Keratinocyte (primary cell): ENCODE measurements around the gene CD36. TPM values are rescaled to one million over a fixed set of nuclear protein-coding genes. Genes with fewer than 3 reads are reported as not detected.

ENCODE experiments used
- DNase-seq: peaks from one replicate; pipeline ENCODE4 v3.0.0-alpha.2; 2011; ENCODE audit warnings: low read depth, missing footprints, low spot score
- FAIRE-seq: peaks from 2 replicates; lab custom pipeline; 2011; peaks lifted over from hg19 to GRCh38; lab: Jason Lieb, UNC
- H2AFZ ChIP-seq: 2 replicates; pipeline ENCODE4 v1.6.0; 2012; ENCODE audit warnings: low read length, control low read depth, inconsistent platforms; ENCODE audit not compliant: control insufficient read depth
- H3K27ac ChIP-seq: 2 replicates; pipeline ENCODE4 v1.5.1; 2011; ENCODE audit warnings: low read length; ENCODE audit not compliant: control insufficient read depth, insufficient read depth
- H3K27me3 ChIP-seq: 3 replicates; pipeline ENCODE4 v1.6.0; 2011; ENCODE audit warnings: low read length; ENCODE audit not compliant: control insufficient read depth, insufficient read depth; ENCODE audit errors: extremely low read depth
- H3K36me3 ChIP-seq, 2 experiments: 2 replicates in 1 of 2; 3 replicates in 1 of 2; pipeline ENCODE4 v1.5.1; 2011; ENCODE audit warnings: low read length in 2 of 2, mild to moderate bottlenecking in 1 of 2; ENCODE audit not compliant: control insufficient read depth in 2 of 2, insufficient read depth in 2 of 2; ENCODE audit errors: extremely low read depth in 1 of 2
- H3K4me1 ChIP-seq: 3 replicates; pipeline ENCODE4 v1.5.1; 2011; ENCODE audit warnings: low read length; ENCODE audit not compliant: control insufficient read depth, insufficient read depth; ENCODE audit errors: extremely low read depth
- H3K4me2 ChIP-seq: 3 replicates; pipeline ENCODE4 v1.6.0; 2011; ENCODE audit warnings: low read depth, low read length; ENCODE audit not compliant: control insufficient read depth, insufficient read depth; ENCODE audit errors: extremely low read depth
- H3K4me3 ChIP-seq, 3 experiments: fragments of 200-600 bp in 1 of 3; sonication (generic) in 1 of 3; 2 replicates in 2 of 3; 3 replicates in 1 of 3; pipeline ENCODE4 v1.5.1; 2011 to 2016; ENCODE audit warnings: low read length in 3 of 3, mild to moderate bottlenecking in 3 of 3, control low read depth in 2 of 3, inconsistent platforms in 1 of 3, low read depth in 1 of 3, mixed read lengths in 1 of 3, mixed run types in 1 of 3, moderate library complexity in 1 of 3; ENCODE audit not compliant: control insufficient read depth in 2 of 3, insufficient read depth in 2 of 3; ENCODE audit errors: extremely low read depth in 1 of 3
- H3K79me2 ChIP-seq: 2 replicates; pipeline ENCODE4 v1.6.0; 2012; ENCODE audit warnings: low read length; ENCODE audit not compliant: control insufficient read depth, insufficient read depth
- H3K9ac ChIP-seq: 3 replicates; pipeline ENCODE4 v1.6.0; 2011; ENCODE audit warnings: low read length; ENCODE audit not compliant: control insufficient read depth, insufficient read depth; ENCODE audit errors: extremely low read depth
- H3K9me1 ChIP-seq: 3 replicates; pipeline ENCODE4 v1.6.0; 2011; ENCODE audit warnings: low read length; ENCODE audit not compliant: control insufficient read depth, insufficient read depth; ENCODE audit errors: extremely low read depth
- H3K9me3 ChIP-seq: 2 replicates; pipeline ENCODE4 v1.5.1; 2012; ENCODE audit warnings: low read depth, low read length; ENCODE audit not compliant: control insufficient read depth
- H4K20me1 ChIP-seq: 3 replicates; pipeline ENCODE4 v1.6.0; 2011; ENCODE audit warnings: low read length; ENCODE audit not compliant: control insufficient read depth, insufficient read depth; ENCODE audit errors: extremely low read depth
- EZH2 ChIP-seq: IDR thresholded peaks from one replicate; pipeline ENCODE4 v1.6.1; 2012; ENCODE audit warnings: inconsistent platforms, mild to moderate bottlenecking, low read length, moderate library complexity
- dilution Hi-C: fragments of 300-500 bp; cut with MboI; formaldehyde crosslinking; loops from one replicate; pipeline ENCODE4 v1.7.0; 2020; ENCODE audit warnings: low sequenced_read_pairs; ENCODE audit not compliant: extremely low pct_ligation_motif_present
- polyA plus RNA-seq, 5 experiments: library from polyadenylated mRNA; depleted of rRNA in 3 of 5; stranded (reverse) in 3 of 5; stranded (forward) in 1 of 5; unstranded in 1 of 5; fragments of >200 nt; gene quantifications; 1 replicate in 1 of 5; 2 replicates in 3 of 5; 3 replicates in 1 of 5; pipeline versions ENCODE4 v1.2.1 to v1.2.3, GENCODE V29; 2011 to 2012; ENCODE audit warnings: missing spikeins in 2 of 5, low read depth in 1 of 5, low replicate concordance in 1 of 5
- TF ChIP-seq, protein P1 (sequence below), 3 experiments: IDR thresholded peaks in 1 of 3; conservative IDR thresholded peaks in 1 of 3; optimal IDR thresholded peaks in 1 of 3; 2 replicates in 2 of 3; 3 replicates in 1 of 3; pipeline versions ENCODE3 to v1.5.1; 2011; ENCODE audit warnings: low read length in 3 of 3, mild to moderate bottlenecking in 3 of 3, moderate library complexity in 2 of 3, control low read depth in 1 of 3, inconsistent platforms in 1 of 3; ENCODE audit not compliant: insufficient read depth in 2 of 3; ENCODE audit errors: extremely low read depth in 1 of 3

The CD36 gene
- polyA plus RNA-seq, 1 donor (not counting 4 experiments of a cell fraction or from before 2014, with no cell fraction given), result 0.59 TPM

DNA sequence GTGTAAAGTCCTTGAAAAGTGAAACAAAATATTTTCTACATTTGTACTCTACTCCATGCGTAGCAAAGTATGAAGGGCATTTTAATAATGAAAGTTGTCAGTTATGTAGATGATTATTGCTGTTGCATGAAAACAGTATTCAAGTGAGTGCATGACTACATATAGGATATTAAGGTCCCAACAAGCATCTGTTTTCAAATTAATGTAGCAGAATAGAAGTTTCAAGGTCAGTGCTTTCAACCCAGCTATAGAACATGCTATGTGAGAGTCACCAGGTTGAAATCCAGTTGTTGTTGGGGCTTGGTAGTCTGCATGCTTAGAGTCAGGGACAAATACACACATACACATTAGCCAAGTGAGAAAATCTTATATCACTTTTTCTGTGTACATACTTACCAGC lies 14.8 kb downstream of the CD36 start:
- DNase-seq (no peak), FAIRE-seq (no peak)
- H3K36me3 ChIP-seq, result no peaks in the 10 kb centered on the region
- H3K9ac ChIP-seq, result no peak overlapping the region
- H3K27me3 ChIP-seq, result no peaks in the 10 kb centered on the region
- no peaks in the 10 kb centered on the region for H3K9me3 ChIP-seq
- no peaks in the 10 kb centered on the region for H3K79me2 ChIP-seq
- H4K20me1 ChIP-seq, result no peaks in the 10 kb centered on the region
- dilution Hi-C loops, result loop anchor here (25.0 kb wide), 1 partner anchor 216 kb away; no protein-coding TSS in a partner anchor
- TF ChIP-seq EZH2, result no peak
- TF ChIP-seq, protein P1, sequence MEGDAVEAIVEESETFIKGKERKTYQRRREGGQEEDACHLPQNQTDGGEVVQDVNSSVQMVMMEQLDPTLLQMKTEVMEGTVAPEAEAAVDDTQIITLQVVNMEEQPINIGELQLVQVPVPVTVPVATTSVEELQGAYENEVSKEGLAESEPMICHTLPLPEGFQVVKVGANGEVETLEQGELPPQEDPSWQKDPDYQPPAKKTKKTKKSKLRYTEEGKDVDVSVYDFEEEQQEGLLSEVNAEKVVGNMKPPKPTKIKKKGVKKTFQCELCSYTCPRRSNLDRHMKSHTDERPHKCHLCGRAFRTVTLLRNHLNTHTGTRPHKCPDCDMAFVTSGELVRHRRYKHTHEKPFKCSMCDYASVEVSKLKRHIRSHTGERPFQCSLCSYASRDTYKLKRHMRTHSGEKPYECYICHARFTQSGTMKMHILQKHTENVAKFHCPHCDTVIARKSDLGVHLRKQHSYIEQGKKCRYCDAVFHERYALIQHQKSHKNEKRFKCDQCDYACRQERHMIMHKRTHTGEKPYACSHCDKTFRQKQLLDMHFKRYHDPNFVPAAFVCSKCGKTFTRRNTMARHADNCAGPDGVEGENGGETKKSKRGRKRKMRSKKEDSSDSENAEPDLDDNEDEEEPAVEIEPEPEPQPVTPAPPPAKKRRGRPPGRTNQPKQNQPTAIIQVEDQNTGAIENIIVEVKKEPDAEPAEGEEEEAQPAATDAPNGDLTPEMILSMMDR (optimal IDR thresholded peaks at IDR 0.05 in 1 of 3, IDR thresholded peaks at IDR 0.05 in 1 of 3, conservative IDR thresholded peaks at IDR 0.05 in 1 of 3; ENCODE audit: extremely low read depth in 1 of 3, insufficient read depth in 2 of 3, low read length in 3 of 3), result no peak
- H2AFZ ChIP-seq, result no peak overlapping the region
- no peak overlapping the region for H3K27ac ChIP-seq
- no peak overlapping the region for H3K4me2 ChIP-seq
- H3K4me3 ChIP-seq, result no peak overlapping the region
- no peaks in the 10 kb centered on the region for H3K4me1 ChIP-seq
- H3K9me1 ChIP-seq, result no peaks in the 10 kb centered on the region

DNA sequence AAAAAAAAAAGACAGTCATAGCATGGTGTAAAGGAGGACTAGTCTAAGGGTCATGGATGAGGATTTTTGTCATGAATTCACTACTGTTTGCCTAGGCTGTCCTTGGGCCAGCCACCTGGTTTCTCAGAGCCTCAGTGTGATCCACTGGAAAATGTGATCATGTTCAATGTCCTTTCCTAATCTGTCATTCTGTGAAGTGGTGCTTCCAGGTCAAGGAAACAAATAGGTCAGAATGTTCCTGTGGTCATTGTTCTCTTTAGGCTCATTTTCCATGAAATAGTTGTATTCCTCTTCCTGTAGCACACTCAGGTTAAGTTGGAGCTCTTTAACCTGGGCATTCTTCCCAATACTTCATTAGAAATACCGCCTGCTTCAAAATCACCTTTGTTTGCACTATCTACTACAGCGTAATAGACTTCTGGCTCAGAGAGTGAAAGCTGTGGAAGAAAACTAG lies 16.5 kb downstream of the CD36 start:
- Histone ChIP-seq H3K79me2 (no peaks in the 10 kb centered on the region), H4K20me1 (no peaks in the 10 kb centered on the region), H3K4me1 (no peaks in the 10 kb centered on the region), H3K27me3 (no peaks in the 10 kb centered on the region), H3K27ac (no peak overlapping the region), H3K4me3 (no peak overlapping the region), H3K9me1 (no peaks in the 10 kb centered on the region), H2AFZ (no peak overlapping the region), H3K9me3 (no peaks in the 10 kb centered on the region), H3K36me3 (no peaks in the 10 kb centered on the region), H3K4me2 (no peak overlapping the region), H3K9ac (no peak overlapping the region)
- dilution Hi-C loops, result loop anchor here (25.0 kb wide), 1 partner anchor 218 kb away; no protein-coding TSS in a partner anchor
- DNase-seq, result no peak
- TF ChIP-seq, protein P1 (optimal IDR thresholded peaks at IDR 0.05 in 1 of 3, IDR thresholded peaks at IDR 0.05 in 1 of 3, conservative IDR thresholded peaks at IDR 0.05 in 1 of 3; ENCODE audit: extremely low read depth in 1 of 3, insufficient read depth in 2 of 3, low read length in 3 of 3), result no peak
- TF ChIP-seq EZH2, result no peak
- no peak for FAIRE-seq
